Epithelial cell of esophagus (primary cell): ENCODE results near the gene PMEPA1.

Experiments
- DNase-seq: peaks from one replicate; pipeline ENCODE4 v3.0.0; 2010; ENCODE audit warnings: low read depth
- H3K4me3 ChIP-seq: 2 replicates; pipeline ENCODE4 v1.5.1; 2011; ENCODE audit warnings: mild to moderate bottlenecking, low read length, control low read depth
- TF ChIP-seq, protein P1 (sequence below): IDR thresholded peaks from 2 replicates; pipeline ENCODE4 v1.5.1; 2011; ENCODE audit warnings: low read depth, mild to moderate bottlenecking, low read length, control low read depth, inconsistent platforms; ENCODE audit not compliant: insufficient read depth; ENCODE audit errors: missing control alignments

PMEPA1 gene

DNA sequence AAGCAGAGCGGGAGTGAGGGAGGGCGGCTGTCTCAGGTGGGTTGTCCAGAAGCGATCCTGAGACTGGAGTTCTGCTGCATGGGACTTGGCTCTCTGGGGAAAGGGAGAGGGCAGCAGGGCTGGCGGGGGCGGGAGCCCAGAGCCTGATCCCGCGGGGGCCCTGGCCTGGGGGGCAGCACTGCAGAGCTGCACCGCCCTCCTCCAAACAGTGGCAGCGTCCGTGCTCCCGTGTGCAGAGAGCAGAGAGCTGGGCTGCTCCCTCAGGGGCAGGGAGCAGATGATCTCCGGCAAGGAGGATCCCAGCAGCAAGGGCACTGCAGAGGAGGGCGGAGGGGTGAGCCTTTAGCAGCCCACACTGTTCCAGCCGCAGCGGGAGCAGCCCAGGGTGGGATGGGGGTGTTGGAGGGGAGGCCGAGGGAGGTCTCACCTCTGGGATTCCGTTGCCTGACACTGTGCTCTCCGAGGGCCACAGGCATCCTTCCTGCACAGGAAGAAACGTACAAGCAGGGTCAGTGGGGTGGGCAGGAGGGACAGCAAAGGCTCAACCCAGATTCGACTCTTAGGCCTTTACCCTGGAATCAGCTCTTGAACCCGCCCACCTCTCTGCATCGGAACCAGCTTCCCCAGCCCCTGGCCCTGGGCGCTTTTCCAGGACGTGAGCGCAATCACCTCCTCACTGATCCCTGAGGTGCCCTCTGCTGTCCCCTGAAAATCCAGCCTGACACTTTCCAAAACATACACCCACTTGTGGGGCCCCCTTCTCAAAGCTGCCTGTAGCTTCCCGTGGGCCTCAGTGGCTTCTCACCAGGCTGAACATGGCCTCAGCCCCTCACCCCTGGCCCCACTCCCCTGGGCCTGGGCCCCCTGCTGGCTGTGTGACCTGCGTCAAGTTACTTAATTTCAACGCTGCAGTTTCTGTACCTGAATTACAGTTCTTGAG, 56.9 kb downstream of the PMEPA1 start:
- TF ChIP-seq, protein P1, sequence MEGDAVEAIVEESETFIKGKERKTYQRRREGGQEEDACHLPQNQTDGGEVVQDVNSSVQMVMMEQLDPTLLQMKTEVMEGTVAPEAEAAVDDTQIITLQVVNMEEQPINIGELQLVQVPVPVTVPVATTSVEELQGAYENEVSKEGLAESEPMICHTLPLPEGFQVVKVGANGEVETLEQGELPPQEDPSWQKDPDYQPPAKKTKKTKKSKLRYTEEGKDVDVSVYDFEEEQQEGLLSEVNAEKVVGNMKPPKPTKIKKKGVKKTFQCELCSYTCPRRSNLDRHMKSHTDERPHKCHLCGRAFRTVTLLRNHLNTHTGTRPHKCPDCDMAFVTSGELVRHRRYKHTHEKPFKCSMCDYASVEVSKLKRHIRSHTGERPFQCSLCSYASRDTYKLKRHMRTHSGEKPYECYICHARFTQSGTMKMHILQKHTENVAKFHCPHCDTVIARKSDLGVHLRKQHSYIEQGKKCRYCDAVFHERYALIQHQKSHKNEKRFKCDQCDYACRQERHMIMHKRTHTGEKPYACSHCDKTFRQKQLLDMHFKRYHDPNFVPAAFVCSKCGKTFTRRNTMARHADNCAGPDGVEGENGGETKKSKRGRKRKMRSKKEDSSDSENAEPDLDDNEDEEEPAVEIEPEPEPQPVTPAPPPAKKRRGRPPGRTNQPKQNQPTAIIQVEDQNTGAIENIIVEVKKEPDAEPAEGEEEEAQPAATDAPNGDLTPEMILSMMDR: no peak
- H3K4me3 ChIP-seq: no peak overlapping the region
- no peak for DNase-seq

DNA sequence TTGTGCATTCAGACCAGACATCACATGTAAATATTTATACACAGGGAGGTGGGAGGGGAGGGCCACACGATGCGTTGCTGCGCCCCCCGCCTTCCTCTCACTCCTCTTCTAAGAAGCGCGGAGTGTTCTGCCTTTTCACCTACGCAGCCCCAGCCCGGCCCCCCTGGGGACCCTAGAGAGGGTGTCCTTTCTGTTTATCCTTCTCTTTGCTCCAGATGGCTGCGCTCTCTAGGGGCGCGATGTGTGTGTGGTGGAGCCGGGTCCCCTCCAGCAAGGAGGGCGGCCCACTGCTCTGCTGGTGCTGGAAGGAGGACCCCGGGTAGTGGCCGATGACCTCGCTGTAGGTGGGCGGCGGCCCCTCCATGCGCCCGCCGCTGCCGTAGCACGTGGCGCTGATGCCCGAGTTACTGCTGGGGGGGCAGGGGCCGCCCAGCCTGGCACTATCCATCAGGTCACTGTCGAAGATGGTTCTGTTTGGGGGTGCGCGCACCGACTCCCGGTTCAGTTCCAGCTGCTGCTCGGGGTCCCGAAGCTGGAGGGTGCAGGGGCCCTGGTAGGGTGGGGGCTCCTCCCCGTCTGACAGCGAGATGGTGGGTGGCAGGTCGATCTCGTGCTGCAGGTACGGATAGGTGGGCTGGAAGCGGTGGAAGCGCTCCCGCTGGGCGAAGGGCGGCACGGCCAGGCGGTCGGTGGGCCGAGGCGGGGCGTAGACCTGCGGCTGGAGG, 57.8 kb downstream of the PMEPA1 start:
- DNase-seq: no peak
- H3K4me3 ChIP-seq: no peak overlapping the region
- TF ChIP-seq, protein P1: no peak

DNA sequence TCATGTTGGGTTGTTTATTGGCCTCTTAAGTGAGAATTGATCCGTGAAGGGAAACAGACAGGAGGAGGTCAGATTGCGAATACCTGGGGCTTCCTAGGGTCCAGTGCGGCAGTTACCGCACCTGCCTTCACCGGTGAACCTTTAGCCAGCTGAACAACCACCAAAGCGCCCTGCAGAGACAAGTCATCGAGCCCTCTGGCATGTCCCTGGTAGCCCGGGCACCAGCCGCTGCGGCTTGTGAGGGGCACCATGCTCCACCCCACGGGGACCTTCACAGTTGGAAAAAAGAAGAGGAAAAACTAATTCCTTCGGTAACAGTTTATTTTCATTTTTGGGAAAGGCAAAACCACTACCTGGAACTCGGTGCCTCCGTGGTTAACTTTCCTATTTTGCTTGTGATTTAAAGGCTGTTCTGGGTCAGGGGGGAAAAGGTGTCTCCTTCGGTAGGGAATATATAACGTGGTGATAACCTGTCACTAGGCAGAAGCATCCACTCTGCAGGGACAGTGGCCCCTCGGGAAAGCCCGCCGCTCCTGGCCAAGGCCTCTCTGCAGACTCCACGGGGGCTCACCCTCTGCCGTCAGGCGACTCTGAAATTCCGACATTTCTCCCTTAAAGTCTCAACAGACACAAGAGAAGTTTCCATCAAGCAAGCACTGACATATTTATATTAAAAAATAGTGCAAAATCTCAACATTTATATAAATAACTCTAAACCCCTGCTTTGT, 58.9 kb downstream of the PMEPA1 start:
- TF ChIP-seq, protein P1: no peak
- no peak for DNase-seq
- no peak overlapping the region for H3K4me3 ChIP-seq

DNA sequence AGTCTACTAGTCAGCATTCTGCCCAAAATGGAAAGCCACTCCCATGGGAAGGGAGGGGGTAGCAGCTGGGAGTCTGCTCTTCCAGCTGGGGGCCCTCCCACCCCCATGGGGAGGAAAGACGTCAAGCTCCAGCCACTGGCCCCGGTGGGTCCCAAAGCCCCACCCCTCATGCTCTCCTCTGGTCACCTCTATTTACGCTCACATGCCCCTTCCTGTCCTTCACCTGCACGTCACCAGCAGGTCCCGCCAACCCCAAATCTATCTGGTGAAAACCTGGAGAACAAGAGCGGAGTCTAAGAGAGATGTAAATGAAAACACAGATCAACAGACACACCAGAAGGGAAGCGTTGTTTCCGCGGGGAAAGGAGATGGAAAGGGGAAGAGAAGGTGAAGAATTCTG, 59.5 kb downstream of the PMEPA1 start:
- TF ChIP-seq, protein P1: no peak
- DNase-seq: no peak
- no peak overlapping the region for H3K4me3 ChIP-seq

DNA sequence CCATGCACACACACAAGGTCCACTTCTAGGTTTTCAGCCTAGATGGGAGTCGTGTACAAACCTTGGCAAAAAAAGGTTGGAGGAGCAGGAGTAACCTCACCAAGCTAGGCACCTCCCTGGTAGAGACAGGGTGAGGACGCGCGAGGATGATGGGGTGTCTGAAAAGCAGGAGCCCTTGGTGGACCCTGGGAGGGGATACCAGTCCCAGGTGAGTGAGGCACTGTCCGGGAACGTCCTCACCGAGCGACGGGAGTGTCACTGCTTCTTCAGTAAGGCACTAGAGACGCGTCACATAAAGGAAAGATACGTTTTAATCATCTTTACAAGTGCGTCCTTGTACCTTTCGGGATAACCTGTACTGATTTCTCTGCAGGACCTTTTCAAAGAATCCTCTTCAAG, 60.2 kb downstream of the PMEPA1 start:
- H3K4me3 ChIP-seq: no peak overlapping the region
- TF ChIP-seq, protein P1: no peak
- no peak for DNase-seq

DNA sequence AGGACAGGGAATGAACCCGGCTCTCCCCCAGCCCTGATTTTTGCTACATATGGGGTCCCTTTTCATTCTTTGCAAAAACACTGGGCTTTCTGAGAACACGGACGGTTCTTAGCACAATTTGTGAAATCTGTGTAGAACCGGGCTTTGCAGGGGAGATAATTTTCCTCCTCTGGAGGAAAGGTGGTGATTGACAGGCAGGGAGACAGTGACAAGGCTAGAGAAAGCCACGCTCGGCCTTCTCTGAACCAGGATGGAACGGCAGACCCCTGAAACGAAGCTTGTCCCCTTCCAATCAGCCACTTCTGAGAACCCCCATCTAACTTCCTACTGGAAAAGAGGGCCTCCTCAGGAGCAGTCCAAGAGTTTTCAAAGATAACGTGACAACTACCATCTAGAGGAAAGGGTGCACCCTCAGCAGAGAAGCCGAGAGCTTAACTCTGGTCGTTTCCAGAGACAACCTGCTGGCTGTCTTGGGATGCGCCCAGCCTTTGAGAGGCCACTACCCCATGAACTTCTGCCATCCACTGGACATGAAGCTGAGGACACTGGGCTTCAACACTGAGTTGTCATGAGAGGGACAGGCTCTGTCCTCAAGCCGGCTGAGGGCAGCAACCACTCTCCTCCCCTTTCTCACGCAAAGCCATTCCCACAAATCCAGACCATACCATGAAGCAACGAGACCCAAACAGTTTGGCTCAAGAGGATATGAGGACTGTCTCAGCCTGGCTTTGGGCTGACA, 60.8 kb downstream of the PMEPA1 start:
- DNase-seq: no peak
- no peak overlapping the region for H3K4me3 ChIP-seq
- TF ChIP-seq, protein P1: no peak
